ENCODE results near the gene ZNF777.
"Not testable (repeated sequence)": the region's sequence is repeated elsewhere in the genome, so short reads cannot be mapped to it uniquely, and the experiment has no call there.

ZNF777 gene

DNA sequence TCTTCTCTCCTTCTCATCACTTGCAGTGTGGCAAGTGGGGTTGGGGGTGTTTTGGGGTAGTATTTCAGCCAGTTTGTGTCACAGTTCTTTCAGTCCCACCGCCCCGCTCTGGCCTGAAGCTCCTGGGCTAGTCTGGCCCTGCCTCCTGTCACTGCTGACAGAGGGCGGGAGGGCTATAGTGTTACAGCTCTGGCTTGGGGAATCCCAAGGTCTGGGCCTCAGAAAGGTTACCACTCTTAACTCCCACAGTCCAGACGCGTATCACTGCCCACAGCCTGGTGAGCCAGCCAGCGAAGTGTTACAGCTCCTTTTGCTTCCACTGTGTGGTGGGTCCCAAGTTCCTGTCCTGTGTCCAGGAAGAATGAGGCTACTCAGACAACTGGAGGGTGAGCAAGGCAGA is 56.0 kb downstream of the ZNF777 start:
- DNase-seq, result no peak

DNA sequence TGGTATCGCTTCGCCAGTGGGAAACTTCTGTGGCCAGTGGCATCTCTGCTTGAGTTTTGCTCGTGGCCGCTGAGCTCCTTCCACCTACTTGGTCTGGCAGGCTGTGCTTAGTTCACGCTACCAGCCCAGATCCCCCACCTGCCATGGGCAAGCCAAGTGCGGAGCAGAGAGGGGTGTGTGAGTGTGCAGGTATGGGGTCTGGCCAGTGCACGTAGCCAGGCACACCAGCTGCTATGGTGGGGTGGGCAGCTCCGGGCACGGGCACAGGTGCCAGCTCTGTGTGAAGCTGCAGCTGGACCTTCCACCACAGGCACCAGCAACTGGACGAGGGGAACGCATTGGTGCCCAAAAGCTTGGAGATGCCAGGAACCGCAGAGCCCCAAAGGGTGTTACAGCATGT is 56.5 kb downstream of the ZNF777 start:
- no peak for DNase-seq

DNA sequence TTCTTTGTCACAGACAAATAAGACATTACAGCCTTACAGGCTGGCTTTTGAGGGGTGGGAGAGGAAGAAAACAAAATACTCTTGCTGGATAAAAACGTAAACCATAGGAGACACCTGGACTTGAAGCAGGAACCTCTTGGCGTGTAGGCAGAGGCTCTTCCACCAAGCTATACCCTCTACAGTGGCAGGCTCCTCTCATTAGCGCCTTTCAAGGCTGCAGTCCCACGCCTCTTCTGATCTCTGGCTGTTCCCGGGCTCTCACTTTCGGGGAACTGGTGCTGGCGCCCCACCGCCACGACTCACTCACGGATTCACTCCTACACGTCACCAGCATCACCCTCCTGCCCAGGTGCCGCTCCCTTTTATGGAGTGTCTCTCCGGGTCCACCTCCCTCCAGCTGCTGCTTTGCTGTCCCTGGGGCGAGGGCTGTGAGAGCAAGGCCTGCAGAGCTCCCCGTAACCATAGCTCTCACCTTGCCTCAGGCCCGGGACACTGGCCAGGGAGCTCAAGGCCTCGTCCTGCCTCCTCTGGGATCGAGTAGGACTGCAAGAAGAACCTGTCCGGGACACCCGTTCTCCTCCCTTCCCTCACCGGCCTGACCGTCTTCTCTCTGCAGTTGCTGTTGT is 62.6 kb downstream of the ZNF777 start:
- DNase-seq, result no peak

DNA sequence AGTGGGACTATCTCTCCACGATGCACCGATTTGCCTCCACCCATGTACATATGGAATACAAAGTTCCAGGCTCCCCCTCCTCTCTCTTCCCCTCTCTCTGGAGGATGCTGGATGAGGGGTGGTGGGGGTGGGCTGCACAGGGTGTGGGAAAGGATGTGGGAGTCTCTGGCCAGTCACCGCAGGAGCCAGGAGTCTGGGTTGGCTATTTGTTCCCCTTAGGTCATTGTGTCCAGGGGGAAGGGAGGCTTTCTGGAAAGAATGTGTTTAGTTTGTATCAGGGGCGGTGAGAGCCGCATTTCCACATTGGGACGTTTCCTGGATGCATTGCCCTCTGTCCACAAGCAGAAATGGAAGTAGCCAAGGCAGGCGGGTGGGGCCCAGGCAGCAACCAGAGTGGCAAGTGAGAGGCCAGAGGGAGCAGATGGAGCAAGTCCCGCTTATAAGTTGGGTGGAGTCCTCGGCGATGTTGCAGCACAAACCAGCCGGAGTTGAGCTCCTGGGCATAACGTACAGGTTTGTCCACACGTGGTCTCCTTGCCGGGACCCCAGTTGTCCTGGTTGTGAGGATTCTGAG is 63.3 kb downstream of the ZNF777 start:
- no peak for DNase-seq

DNA sequence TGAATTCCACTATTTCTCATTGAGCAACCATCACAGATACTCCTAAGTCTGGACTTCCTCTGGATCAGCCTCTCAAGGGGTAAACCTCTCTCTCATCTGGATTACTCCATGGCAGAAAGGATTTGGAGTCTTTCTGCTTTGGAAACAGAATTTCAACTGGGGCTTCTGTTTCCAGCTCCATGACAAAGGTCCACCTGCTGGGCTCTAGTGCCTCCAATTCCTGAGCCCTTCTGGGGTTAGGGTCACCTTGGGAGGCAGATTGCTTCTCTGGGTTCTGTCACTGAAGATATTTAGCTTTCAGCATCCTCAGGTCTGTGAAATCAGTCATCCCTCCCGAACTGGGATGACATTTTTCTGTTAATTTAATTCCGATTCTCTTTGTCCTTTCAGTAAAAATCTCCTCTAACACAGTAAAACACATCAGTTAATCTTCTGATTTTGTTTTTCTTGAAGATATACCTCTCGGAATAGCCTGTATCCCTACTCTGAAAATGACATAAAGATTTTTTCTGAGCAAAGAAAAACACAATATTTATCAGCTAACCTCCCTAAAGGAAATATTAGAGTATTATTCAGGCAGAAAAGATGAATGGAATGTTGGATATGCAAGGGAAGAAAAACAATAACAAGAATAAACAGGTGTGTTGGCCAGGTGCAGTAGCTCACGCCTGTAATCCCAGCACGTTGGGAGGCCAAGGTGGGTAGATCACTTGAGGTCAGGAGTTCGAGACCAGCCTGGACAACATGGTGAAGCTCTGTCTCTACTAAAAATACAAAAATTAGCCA is 72.1 kb downstream of the ZNF777 start:
- not testable (repeated sequence) for DNase-seq

DNA sequence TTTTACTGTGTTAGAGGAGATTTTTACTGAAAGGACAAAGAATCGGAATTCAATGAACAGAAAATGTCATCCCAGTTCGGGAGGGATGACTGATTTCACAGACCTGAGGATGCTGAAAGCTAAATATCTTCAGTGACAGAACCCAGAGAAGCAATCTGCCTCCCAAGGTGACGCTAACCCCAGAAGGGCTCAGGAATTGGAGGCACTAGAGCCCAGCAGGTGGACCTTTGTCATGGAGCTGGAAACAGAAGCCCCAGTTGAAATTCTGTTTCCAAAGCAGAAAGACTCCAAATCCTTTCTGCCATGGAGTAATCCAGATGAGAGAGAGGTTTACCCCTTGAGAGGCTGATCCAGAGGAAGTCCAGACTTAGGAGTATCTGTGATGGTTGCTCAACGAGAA is 74.3 kb downstream of the ZNF777 start:
- not testable (repeated sequence) for DNase-seq

DNA sequence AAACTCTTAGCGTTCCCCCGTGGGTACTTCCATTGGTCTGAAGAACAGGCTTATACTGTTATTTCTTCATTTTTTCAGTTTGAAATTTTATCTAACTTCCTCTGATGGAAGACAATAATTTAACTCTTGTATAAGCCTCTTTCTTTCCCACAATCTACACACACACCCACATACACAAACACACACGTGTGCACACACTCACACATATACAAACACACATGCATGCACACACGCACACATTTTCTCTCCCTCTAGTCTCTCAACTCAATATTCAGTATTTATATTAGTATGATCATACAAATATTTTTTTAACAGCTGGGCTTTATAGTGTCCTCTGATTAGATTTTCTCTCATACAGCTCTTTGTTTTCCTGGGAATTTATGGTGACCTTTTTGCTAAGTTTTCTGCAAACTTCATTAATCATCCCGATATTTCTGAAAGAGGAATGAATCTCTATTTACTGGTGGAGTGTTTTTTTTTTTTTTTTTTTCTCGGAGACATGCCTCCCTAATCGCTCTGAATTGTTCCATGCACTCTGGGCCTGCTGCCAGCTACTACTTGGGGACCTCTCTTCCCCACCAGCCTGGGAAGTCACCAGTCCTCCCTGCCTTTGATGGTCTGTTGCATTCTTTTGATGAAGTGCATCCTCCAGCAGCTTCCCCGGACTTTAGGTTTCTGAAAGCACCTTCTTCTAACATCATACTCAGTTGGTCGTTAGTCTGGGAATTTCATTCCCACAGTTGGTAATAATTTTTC is 75.5 kb downstream of the ZNF777 start:
- no peak for DNase-seq
